Ovary (tissue), 9 donors: ENCODE measurements around the gene AIG1. TPM values are rescaled to one million over a fixed set of nuclear protein-coding genes. Genes with fewer than 3 reads are reported as not detected.

Experiments
- DNase-seq, 5 donors: peaks; one replicate each; pipeline ENCODE4 v3.0.0-alpha.2; 2019 to 2020
- H3K27ac ChIP-seq, 2 donors: fragments of 200-600 bp; one replicate each; pipeline versions ENCODE4 v1.5.1 to v1.8.0; 2019 to 2022
- H3K27me3 ChIP-seq: fragments of 200-600 bp; one replicate; pipeline ENCODE4 v1.8.0; 2022
- H3K36me3 ChIP-seq: fragments of 200-600 bp; sonication (generic); one replicate; pipeline ENCODE4 v1.5.1; 2019
- H3K4me1 ChIP-seq: one replicate; pipeline ENCODE4 v1.8.1; 2013; ENCODE audit warnings: mild to moderate bottlenecking, moderate library complexity; ENCODE audit not compliant: insufficient read depth
- H3K4me3 ChIP-seq: fragments of 200-600 bp; sonication (generic); one replicate; pipeline ENCODE4 v1.5.1; 2017
- H3K9me3 ChIP-seq, 2 donors: fragments of 200-600 bp in 1 of 2; sonication (generic) in 1 of 2; one replicate each; pipeline versions ENCODE4 v1.5.1 to v1.8.1; 2013 to 2019; ENCODE audit warnings: mild to moderate bottlenecking in 1 of 2, moderate library complexity in 1 of 2
- EP300 ChIP-seq: sonication (generic); formaldehyde crosslinking; IDR thresholded peaks from one replicate; pipeline ENCODE4 v1.6.1; 2017; ENCODE audit warnings: antibody characterized with exemption
- POLR2A ChIP-seq: fragments of 450-650 bp; IDR thresholded peaks from one replicate; pipeline ENCODE4 v1.6.1; 2017; ENCODE audit warnings: antibody characterized with exemption, mild to moderate bottlenecking, moderate library complexity
- WGBS, 3 donors: extraction: QIAGEN DNeasy Blood & Tissue Kit in 1 of 3; methylation state at CpG; one replicate each; pipeline versions ENCODE4 v1.1.5 to v1.1.7; 2013 to 2017; 5-methylcytosine and 5-hydroxymethylcytosine counted together
- intact Hi-C, 4 donors: fragments of 100-400 bp; cut with DNase I; formaldehyde crosslinking; loops; one replicate each; pipeline versions ENCODE4 v1.11.0 to v1.15.1; 2022 to 2023
- polyA plus RNA-seq, 2 donors: library from polyadenylated mRNA; stranded (reverse); fragments of 200-250 nt in 1 of 2; fragments of 350-450 nt in 1 of 2; fragmentation: Illumina TruSeq in 1 of 2; extraction: RNeasy Lipid Tissue Mini Kit (QIAGEN cat#74804) in 1 of 2; gene quantifications; one replicate each; pipeline ENCODE4 v1.2.3, GENCODE V29; 2013 to 2014
- total RNA-seq, 7 donors: library from RNA; depleted of rRNA in 2 of 7; stranded (reverse); fragments of >200 nt in 2 of 7; fragmentation: NEBNext Ultra II Directional in 3 of 7; extraction: Animal tissue kit (Norgen Biotek cat#: 25700) in 3 of 7; gene quantifications; one replicate each; pipeline versions ENCODE4 v1.1.0 to v1.2.4, GENCODE V29; 2016 to 2023
- TF ChIP-seq, protein P1 (sequence below), 3 donors: fragments of 450-650 bp in 2 of 3; fragments of 200-600 bp in 1 of 3; IDR thresholded peaks; one replicate each; pipeline versions ENCODE4 v1.5.1 to v1.8.0; 2016 to 2022; ENCODE audit warnings: antibody characterized with exemption in 3 of 3, mild to moderate bottlenecking in 1 of 3
- donor health status: DM: no; HTN: no; CAD: no; lungs with moderate emphysema.
- donor health status: DM: no; HTN: no; CAD: no.
- donor health status: Bipolar disorder and iron deficiency.
- donor health status: DM: yes; HTN: yes; CAD: no.
- donor health status: DM: no; HTN: no; CAD: no.
- donor health status: DM: yes; HTN: yes; CAD: no.

AIG1 gene
- total and polyA plus RNA-seq, 9 donors = 27.8 to 91.0 (median 37.3) TPM

DNA sequence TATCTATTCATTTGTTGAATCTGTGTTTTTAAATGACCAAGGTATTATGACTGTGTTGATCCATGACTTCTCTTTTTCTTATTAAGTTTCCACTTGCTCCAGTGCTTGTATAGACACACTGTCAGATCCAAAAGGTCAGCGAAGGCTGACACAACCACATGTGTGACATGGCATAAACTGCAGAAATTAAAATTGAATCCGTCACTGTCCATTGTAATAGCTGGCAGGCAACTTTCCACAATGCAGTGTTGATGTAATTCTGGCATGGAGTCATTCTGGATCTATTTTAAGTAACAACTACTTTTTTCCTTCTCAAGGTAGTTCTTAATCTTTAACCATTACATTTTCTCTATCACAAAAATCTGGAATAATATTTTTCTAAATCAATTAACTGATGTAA is 145.3 kb downstream of the AIG1 start:
- H3K9me3 ChIP-seq = no peaks in the 10 kb centered on the region
- no peak overlapping the region for H3K4me3 ChIP-seq
- no peaks in the 10 kb centered on the region for H3K4me1 ChIP-seq
- no peaks in the 10 kb centered on the region for H3K36me3 ChIP-seq
- no peak overlapping the region for H3K27ac ChIP-seq
- no peak for TF ChIP-seq EP300
- TF ChIP-seq, protein P1, sequence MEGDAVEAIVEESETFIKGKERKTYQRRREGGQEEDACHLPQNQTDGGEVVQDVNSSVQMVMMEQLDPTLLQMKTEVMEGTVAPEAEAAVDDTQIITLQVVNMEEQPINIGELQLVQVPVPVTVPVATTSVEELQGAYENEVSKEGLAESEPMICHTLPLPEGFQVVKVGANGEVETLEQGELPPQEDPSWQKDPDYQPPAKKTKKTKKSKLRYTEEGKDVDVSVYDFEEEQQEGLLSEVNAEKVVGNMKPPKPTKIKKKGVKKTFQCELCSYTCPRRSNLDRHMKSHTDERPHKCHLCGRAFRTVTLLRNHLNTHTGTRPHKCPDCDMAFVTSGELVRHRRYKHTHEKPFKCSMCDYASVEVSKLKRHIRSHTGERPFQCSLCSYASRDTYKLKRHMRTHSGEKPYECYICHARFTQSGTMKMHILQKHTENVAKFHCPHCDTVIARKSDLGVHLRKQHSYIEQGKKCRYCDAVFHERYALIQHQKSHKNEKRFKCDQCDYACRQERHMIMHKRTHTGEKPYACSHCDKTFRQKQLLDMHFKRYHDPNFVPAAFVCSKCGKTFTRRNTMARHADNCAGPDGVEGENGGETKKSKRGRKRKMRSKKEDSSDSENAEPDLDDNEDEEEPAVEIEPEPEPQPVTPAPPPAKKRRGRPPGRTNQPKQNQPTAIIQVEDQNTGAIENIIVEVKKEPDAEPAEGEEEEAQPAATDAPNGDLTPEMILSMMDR (IDR thresholded peaks at IDR 0.05) = no peak
- TF ChIP-seq POLR2A = no peak
- no peak for DNase-seq
- H3K27me3 ChIP-seq = no peaks in the 10 kb centered on the region
- WGBS, 3 donors = 71 to 95% (median 91%) methylated on average over 2 of the region's 2 CpGs
- intact Hi-C loops = no loop called here

DNA sequence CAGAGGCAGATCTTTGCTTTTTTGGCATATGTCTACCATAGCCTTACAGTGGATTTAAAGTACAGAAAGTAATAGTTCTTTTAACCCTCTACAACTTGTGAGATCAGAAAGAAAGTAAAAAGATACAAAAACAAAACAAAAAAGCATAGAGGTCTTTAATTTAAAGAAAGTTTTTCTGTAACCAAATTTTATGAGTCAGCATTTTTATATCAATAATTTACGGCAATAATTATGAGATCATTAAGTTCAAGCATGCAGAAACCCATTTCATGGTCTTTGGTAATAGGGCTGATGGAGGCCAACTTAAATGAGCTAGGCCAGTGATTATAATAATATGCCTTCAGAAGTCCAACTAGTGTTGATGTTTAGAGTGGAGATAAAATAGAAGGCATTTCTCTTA is 145.9 kb downstream of the AIG1 start:
- 92 to 93% (median 93%) methylated on average over 1 of the region's 1 CpG for WGBS, 3 donors

DNA sequence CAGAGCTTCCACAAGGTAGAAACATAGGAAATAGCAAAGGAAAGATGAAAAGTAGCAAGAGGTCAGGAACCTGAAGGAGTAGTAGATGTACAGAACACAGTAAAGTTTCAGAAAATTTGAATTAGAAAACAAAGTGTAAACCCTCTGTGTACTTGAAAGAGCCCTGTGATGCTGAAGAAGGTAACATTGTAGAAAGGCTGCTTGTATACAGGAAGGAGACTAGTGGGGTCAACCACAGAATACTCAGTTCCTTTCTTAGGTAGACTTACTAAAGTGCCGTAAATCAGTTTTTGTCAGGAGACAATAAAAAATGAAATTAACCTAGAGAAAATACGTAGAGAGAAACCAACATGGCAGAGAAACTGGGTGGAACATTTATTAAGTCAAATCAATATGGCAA is 149.7 kb downstream of the AIG1 start:
- no peaks in the 10 kb centered on the region for H3K9me3 ChIP-seq
- no peak overlapping the region for H3K27ac ChIP-seq
- no peak for DNase-seq
- intact Hi-C loops = no loop called here
- peaks cover 2% of the 10 kb centered on the region for H3K4me1 ChIP-seq
- H3K36me3 ChIP-seq = no peaks in the 10 kb centered on the region
- WGBS, 3 donors = 90 to 100% (median 98%) methylated on average over 2 of the region's 2 CpGs
- no peak overlapping the region for H3K4me3 ChIP-seq
- H3K27me3 ChIP-seq = no peaks in the 10 kb centered on the region
- TF ChIP-seq EP300 (no peak), POLR2A (no peak)
- TF ChIP-seq, protein P1 (IDR thresholded peaks at IDR 0.05) = no peak

More for the DNA sequence above, 145.9 kb downstream of the AIG1 start:
- Histone ChIP-seq H3K9me3 (no peaks in the 10 kb centered on the region), H3K27me3 (no peaks in the 10 kb centered on the region), H3K27ac (no peak overlapping the region), H3K4me1 (no peaks in the 10 kb centered on the region), H3K36me3 (no peaks in the 10 kb centered on the region), H3K4me3 (no peak overlapping the region)
- intact Hi-C loops = no loop called here
- DNase-seq = no peak
- TF ChIP-seq EP300 (no peak), POLR2A (no peak)

DNA sequence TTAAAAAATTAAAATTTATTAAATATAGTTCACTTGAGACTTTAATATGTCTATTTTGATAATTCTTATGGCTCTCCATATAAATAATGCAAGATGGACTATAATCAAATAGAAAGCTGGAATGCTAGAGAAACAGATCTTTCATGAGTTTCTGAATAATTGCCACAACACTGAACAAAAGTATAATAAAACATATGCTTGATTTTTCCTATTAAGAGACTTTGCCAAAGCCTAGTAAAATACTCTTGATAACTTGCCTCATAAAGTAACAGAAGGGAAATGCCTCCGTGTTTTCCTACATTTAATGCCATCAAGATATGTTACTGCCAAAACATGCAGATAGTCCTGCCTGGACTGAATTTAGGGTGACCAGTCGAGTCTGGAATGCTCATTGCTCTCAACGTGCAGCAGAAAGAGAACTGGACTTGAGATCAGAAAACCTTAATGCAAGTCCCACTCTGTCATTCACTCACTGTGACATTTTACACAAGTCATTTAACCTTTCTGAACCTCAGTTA is 153.2 kb downstream of the AIG1 start:
- Histone ChIP-seq H3K36me3 (no peaks in the 10 kb centered on the region), H3K27ac (no peak overlapping the region), H3K4me1 (peaks cover 2% of the 10 kb centered on the region), H3K9me3 (no peaks in the 10 kb centered on the region), H3K27me3 (no peaks in the 10 kb centered on the region), H3K4me3 (no peak overlapping the region)
- intact Hi-C loops = no loop called here
- TF ChIP-seq POLR2A = no peak
- TF ChIP-seq EP300 = no peak
- TF ChIP-seq, protein P1 (IDR thresholded peaks at IDR 0.05) = no peak
- DNase-seq = no peak
- 6 to 26% (median 10%) methylated on average over 3 of the region's 3 CpGs for WGBS, 3 donors

DNA sequence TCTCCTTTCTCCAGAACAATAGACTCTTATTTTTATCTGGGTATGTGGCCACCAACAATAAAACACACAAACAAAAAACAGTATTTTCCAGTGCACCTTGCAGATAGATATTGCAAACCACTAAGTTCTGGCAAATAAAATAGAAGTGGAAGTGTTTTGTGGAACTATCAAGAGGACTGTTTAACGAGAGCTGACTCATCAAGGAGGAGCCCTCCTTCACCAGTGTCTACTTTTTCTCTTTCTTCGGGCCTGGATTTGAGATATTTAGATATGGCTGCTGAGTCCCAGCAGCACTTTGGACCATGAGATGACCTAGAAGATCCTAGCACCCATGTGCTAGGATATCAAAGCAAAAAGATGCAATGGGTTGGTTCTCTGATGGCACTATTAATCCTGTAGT is 154.7 kb downstream of the AIG1 start:
- H3K4me3 ChIP-seq = no peak overlapping the region
- no peaks in the 10 kb centered on the region for H3K36me3 ChIP-seq
- WGBS, 3 donors = 39 to 54% (median 49%) methylated on average over 2 of the region's 2 CpGs
- H3K9me3 ChIP-seq = no peaks in the 10 kb centered on the region
- peaks cover 2% of the 10 kb centered on the region for H3K4me1 ChIP-seq
- intact Hi-C loops = no loop called here
- TF ChIP-seq, protein P1 (IDR thresholded peaks at IDR 0.05) = no peak
- no peak for TF ChIP-seq POLR2A
- TF ChIP-seq EP300 = no peak
- H3K27me3 ChIP-seq = no peaks in the 10 kb centered on the region
- H3K27ac ChIP-seq = no peak overlapping the region
- DNase-seq = no peak
